GM12878 (cell line): ENCODE results near the gene CCN5. TPM values are rescaled to one million over a fixed set of nuclear protein-coding genes. Genes with fewer than 3 reads are reported as not detected.

ENCODE experiments used
- ATAC-seq: fragments of 200-7000 bp; cut with Tn5 transposase; 3 replicates; pipeline ENCODE4 v1.9.1; 2020; ENCODE audit warnings: mild to moderate bottlenecking, moderate library complexity
- BruUV-seq: library from RNA; stranded (reverse); fragments of 400-500 nt; replicated peaks from 2 replicates; lab custom pipeline; 2021; lab: Mats Ljungman, UMichigan
- CTCF ChIA-PET: fragments of 300-600 bp; sonication (Branson Sonifier 250); formaldehyde crosslinking; extraction: SDS; loops from one replicate; lab custom pipeline; 2021; ENCODE audit warnings: inconsistent platforms; lab: Yijun Ruan, JAX
- POLR2A ChIA-PET: fragments of 350-600 bp; formaldehyde crosslinking; extraction: SDS; loops from one replicate; lab custom pipeline; 2021; ENCODE audit warnings: inconsistent platforms; lab: Charles Lee
- RAD21 ChIA-PET: fragments of 300-600 bp; sonication (Branson Sonifier 250); formaldehyde crosslinking; loops from one replicate; lab custom pipeline; 2023; ENCODE audit warnings: antibody characterized with exemption; ENCODE audit not compliant: unreplicated experiment; lab: Charles Lee
- SMC1A ChIA-PET: fragments of 300-600 bp; sonication (Branson Sonifier 250); formaldehyde crosslinking; loops from one replicate; lab custom pipeline; 2023; ENCODE audit not compliant: unreplicated experiment, uncharacterized antibody; lab: Charles Lee
- DNase-seq: peaks from one replicate; pipeline ENCODE4 v3.0.0-alpha.2; 2011; ENCODE audit warnings: low read depth, low spot score
- FAIRE-seq: peaks from 3 replicates; lab custom pipeline; 2011; peaks lifted over from hg19 to GRCh38; lab: Jason Lieb, UNC
- H2AFZ ChIP-seq: 2 replicates; pipeline ENCODE4 v1.6.0; 2011; ENCODE audit warnings: low read depth, low read length, control low read depth; ENCODE audit not compliant: control insufficient read depth
- H3K27ac ChIP-seq: 2 replicates; pipeline ENCODE4 v1.5.1; 2011; ENCODE audit warnings: control low read depth; ENCODE audit not compliant: control insufficient read depth, insufficient read depth
- H3K27me3 ChIP-seq, 2 experiments: replicated peaks in 1 of 2; 2 replicates each; pipeline versions ENCODE4 v1.6.0 to v1.6.1; 2011; ENCODE audit warnings: low read length in 1 of 2; ENCODE audit not compliant: control insufficient read depth in 2 of 2, insufficient read depth in 2 of 2
- H3K36me3 ChIP-seq, 2 experiments: 2 replicates each; pipeline ENCODE4 v1.5.1; 2011; ENCODE audit warnings: low read length in 1 of 2; ENCODE audit not compliant: control insufficient read depth in 2 of 2, insufficient read depth in 2 of 2
- H3K4me1 ChIP-seq: 2 replicates; pipeline ENCODE4 v1.6.1; 2011; ENCODE audit warnings: mild to moderate bottlenecking, low read length, moderate library complexity, mixed read lengths; ENCODE audit not compliant: control insufficient read depth, insufficient read depth
- H3K4me2 ChIP-seq: 2 replicates; pipeline ENCODE4 v1.6.0; 2011; ENCODE audit warnings: control low read depth; ENCODE audit not compliant: control insufficient read depth, insufficient read depth
- H3K4me3 ChIP-seq: fragments of 200-600 bp; sonication (generic); 2 replicates; pipeline ENCODE4 v1.5.1; 2016
- H3K79me2 ChIP-seq: 2 replicates; pipeline ENCODE4 v1.6.0; 2011; ENCODE audit warnings: low read length; ENCODE audit not compliant: control insufficient read depth, insufficient read depth
- H3K9ac ChIP-seq: 2 replicates; pipeline ENCODE4 v1.8.0; 2011; ENCODE audit warnings: low read length, control low read depth, mixed read lengths; ENCODE audit not compliant: control insufficient read depth, insufficient read depth
- H3K9me3 ChIP-seq: replicated peaks from 3 replicates; pipeline ENCODE4 v1.5.1; 2011; ENCODE audit warnings: mild to moderate bottlenecking, low read length; ENCODE audit not compliant: control insufficient read depth, insufficient read depth
- H4K20me1 ChIP-seq: 2 replicates; pipeline ENCODE4 v1.6.0; 2011; ENCODE audit not compliant: control insufficient read depth, insufficient read depth
- BRCA1 ChIP-seq: IDR thresholded peaks from 2 replicates; pipeline ENCODE4 v1.6.1; 2011; ENCODE audit warnings: low read depth, low read length, improper control_type of control experiment
- E2F4 ChIP-seq: IDR thresholded peaks from 2 replicates; pipeline ENCODE4 v1.6.1; 2012; ENCODE audit warnings: low read depth, low read length, improper control_type of control experiment
- NFIC ChIP-seq: IDR thresholded peaks from 2 replicates; pipeline ENCODE4 v1.6.1; 2012; ENCODE audit warnings: low read depth, mild to moderate bottlenecking, inconsistent platforms, low read length, moderate library complexity
- PAX5 ChIP-seq: IDR thresholded peaks from 2 replicates; pipeline ENCODE4 v1.6.1; 2011; ENCODE audit warnings: low read depth, low read length, borderline replicate concordance
- POLR2AphosphoS5 ChIP-seq: IDR thresholded peaks from 2 replicates; pipeline ENCODE4 v1.6.1; 2011; ENCODE audit warnings: mild to moderate bottlenecking, low read length, inconsistent platforms
- PRDM15 ChIP-seq: fragments of 450-650 bp; formaldehyde crosslinking; IDR thresholded peaks from 2 replicates; pipeline ENCODE4 v1.4.0; 2020; ENCODE audit warnings: mild to moderate bottlenecking, moderate library complexity
- RB1 ChIP-seq: fragments of 450-650 bp; formaldehyde crosslinking; IDR thresholded peaks from 2 replicates; pipeline ENCODE4 v1.6.1; 2017; ENCODE audit warnings: mild to moderate bottlenecking, borderline replicate concordance
- RCOR1 ChIP-seq: conservative IDR thresholded peaks from 2 replicates; pipeline ENCODE4 v1.6.1; 2012; ENCODE audit warnings: low read depth, low read length, improper control_type of control experiment
- SMAD5 ChIP-seq: IDR thresholded peaks from 2 replicates; pipeline ENCODE4 v1.6.1; 2016; ENCODE audit warnings: antibody characterized with exemption, low read depth
- TAF1 ChIP-seq: IDR thresholded peaks from 2 replicates; pipeline ENCODE4 v1.6.1; 2011; ENCODE audit warnings: mild to moderate bottlenecking, low read depth, low read length, borderline replicate concordance
- ZNF207 ChIP-seq: fragments of 450-650 bp; IDR thresholded peaks from 2 replicates; pipeline ENCODE4 v1.6.1; 2014; ENCODE audit warnings: antibody characterized with exemption, mild to moderate bottlenecking, borderline replicate concordance
- WGBS: methylation state at CpG from one replicate; pipeline ENCODE4 v1.1.6; 2016; ENCODE audit warnings: low lambda C conversion rate; ENCODE audit not compliant: insufficient replicate concordance, insufficient coverage; ENCODE audit errors: missing lambda C conversion rate; 5-methylcytosine and 5-hydroxymethylcytosine counted together
- in situ Hi-C: fragments of 300-500 bp; cut with MboI; formaldehyde crosslinking; loops from 9 replicates; pipeline ENCODE4 v1.14.3; 2018; ENCODE audit warnings: mixed read lengths
- intact Hi-C: fragments of 100-400 bp; cut with micrococcal nuclease; formaldehyde crosslinking; loops from one replicate; pipeline ENCODE4 v1.14.2; 2022; ENCODE audit not compliant: unreplicated experiment
- polyA plus RNA-seq, 11 experiments: library from polyadenylated mRNA; depleted of rRNA in 4 of 11; unstranded in 6 of 11; stranded (reverse) in 5 of 11; fragments of >200 nt; fragmentation: Nextera tagmentation in 4 of 11; fragmentation: Illumina TruSeq in 1 of 11; extraction: Ambion mirVana in 4 of 11; extraction: Trizol in 1 of 11; gene quantifications; 1 replicate in 1 of 11; 2 replicates in 10 of 11; pipeline versions ENCODE4 v1.2.1 to v1.2.3, GENCODE V29; 2011 to 2016; ENCODE audit warnings: inconsistent platforms in 2 of 11, missing spikeins in 2 of 11, low read depth in 1 of 11
- total RNA-seq, 4 experiments: library from RNA; depleted of rRNA in 3 of 4; stranded (reverse); fragments of >200 nt in 3 of 4; fragmentation: Illumina TruSeq in 1 of 4; extraction: Trizol in 1 of 4; gene quantifications; 2 replicates each; pipeline versions ENCODE4 v1.2.1 to v1.2.3, GENCODE V29; 2013 to 2021
- TF ChIP-seq, protein P1 (sequence below): IDR thresholded peaks from 2 replicates; pipeline ENCODE4 v1.6.1; 2011; ENCODE audit warnings: low read depth, mild to moderate bottlenecking, low read length, moderate library complexity, borderline replicate concordance; ENCODE audit errors: extremely low read depth

CCN5 gene
- total and polyA plus RNA-seq, 10 of the 15 experiments (the other 5 are each of a cell fraction or from before 2014, with no cell fraction given) = 0.14 to 0.15 TPM; not detected in 8

GRCh38 chr20:44759595-44759994, 44.4 kb downstream of the CCN5 start (continued):
- no peak for TF ChIP-seq RCOR1
- TF ChIP-seq SMAD5 = no peak
- TF ChIP-seq, protein P1, sequence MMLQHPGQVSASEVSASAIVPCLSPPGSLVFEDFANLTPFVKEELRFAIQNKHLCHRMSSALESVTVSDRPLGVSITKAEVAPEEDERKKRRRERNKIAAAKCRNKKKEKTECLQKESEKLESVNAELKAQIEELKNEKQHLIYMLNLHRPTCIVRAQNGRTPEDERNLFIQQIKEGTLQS = no peak
- no peak for TF ChIP-seq PRDM15 (CRISPR knock-in tag)
- TF ChIP-seq BRCA1 = no peak
- TF ChIP-seq, all 136 proteins: peak for 0

DNA sequence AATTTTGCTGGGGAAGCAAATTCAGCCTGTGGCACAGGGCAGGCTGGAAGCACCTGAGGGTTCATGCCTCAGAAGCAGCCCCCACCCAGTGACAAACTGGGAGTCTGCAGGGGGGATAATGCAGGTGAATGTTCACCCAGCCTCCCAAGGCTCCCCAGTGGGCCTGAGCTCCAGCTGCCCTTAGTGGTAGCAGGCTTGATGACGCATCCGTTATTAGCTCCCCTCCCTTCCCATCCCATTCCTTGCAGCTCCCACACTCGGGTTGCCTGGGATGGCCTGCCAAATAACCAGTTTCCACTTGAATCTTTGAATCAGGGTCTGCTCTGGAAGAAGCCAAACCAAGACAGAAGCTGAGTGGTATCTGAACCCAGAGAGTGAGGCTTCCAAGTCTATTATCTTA, 46.3 kb downstream of the CCN5 start:
- Histone ChIP-seq H3K36me3 (no peaks in the 10 kb centered on the region), H3K4me3 (no peak overlapping the region), H3K27me3 (no peaks in the 10 kb centered on the region; a peak in 1 of 4 replicates), H3K27ac (no peak overlapping the region), H4K20me1 (no peaks in the 10 kb centered on the region), H3K9ac (no peak overlapping the region), H2AFZ (no peak overlapping the region), H3K9me3 (no peaks in the 10 kb centered on the region), H3K4me2 (no peak overlapping the region), H3K79me2 (no peaks in the 10 kb centered on the region), H3K4me1 (no peaks in the 10 kb centered on the region)
- intact Hi-C loops (no loop called here), in situ Hi-C loops (no loop called here)
- RAD21 ChIA-PET = no interaction called here
- TF ChIP-seq, protein P1 = no peak
- TF ChIP-seq POLR2AphosphoS5 (no peak), E2F4 (no peak), PAX5 (no peak), TAF1 (no peak), ZNF207 (no peak), RB1 (no peak), NFIC (no peak)
- ATAC-seq (no peak), FAIRE-seq (no peak), DNase-seq (no peak)
- CTCF ChIA-PET = interaction anchor here (0.9 kb wide), 1 partner anchor 14 kb away, joined by 3 read pairs; no protein-coding TSS in a partner anchor
- SMC1A ChIA-PET = no interaction called here
- BruUV-seq = no TSS peak
- POLR2A ChIA-PET = interaction anchor here (0.5 kb wide), 1 partner anchor 790 kb away, joined by 3 read pairs; no protein-coding TSS in a partner anchor
- WGBS = 64% methylated on average over 3 of the region's 3 CpGs
